GM23248 (cell line): ENCODE data around the gene LY6G6D.

ENCODE experiments used
- EZH2 ChIP-seq: fragments of 200-600 bp; sonication (generic); IDR thresholded peaks from 2 replicates; pipeline ENCODE4 v1.6.1; 2018; ENCODE audit warnings: antibody characterized with exemption, mild to moderate bottlenecking; ENCODE audit not compliant: insufficient read depth, poor library complexity, severe bottlenecking
- EZH2phosphoT487 ChIP-seq: fragments of 200-600 bp; sonication (generic); IDR thresholded peaks from 2 replicates; pipeline ENCODE4 v1.6.1; 2018; ENCODE audit warnings: antibody characterized with exemption, moderate library complexity, mild to moderate bottlenecking, low read depth; ENCODE audit not compliant: insufficient read depth

DNA sequence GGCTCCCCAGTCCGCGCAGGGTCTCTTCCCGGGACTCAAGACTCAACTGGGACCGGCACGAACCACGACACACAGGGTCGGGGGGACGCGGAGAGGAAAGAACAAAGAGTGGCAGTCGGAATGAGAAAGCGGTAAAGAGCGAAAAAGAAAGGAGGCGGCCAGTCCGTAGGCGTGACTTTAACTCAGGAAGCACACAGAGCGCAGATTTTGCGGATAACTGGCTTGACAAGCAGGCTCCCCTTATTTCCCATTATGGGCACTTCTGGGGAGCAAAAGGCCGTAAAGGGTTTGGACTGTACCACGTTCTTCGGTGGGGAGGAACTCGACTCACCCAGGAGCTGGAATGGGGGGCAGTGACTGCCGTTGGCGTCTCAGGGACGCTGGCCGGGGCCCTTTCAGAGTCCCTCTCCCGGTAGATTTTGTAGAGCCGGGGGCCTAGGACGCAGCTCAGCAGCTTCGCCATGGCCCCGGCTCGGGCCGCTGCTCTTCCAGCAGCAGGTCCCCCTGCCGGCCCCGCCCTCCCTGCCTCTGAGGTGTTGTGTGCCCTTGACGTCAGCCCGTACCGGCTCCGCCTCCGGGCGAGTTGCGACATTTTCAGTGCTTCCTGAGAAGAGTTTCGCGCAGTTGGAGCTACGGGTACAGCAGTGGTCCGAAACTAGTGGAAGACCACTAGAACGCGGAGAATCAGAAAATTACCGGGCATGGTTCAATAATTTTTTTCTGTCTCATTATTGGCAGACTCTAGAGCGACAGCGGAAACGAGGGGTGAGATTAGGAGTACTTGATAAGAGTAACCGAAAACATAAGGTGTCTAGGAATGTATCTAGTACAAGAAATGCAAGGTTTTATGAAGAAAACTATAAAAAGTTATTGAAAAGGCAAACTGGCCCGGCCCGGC, 12.1 kb upstream of the LY6G6D start, which contains the start of gene ABHD16A:
- TF ChIP-seq EZH2, result no peak
- no peak for TF ChIP-seq EZH2phosphoT487
